ENCODE results near the gene WDR17.

GRCh38 chr4:176153124-176153523, 87.5 kb downstream of the WDR17 start:
- TF ChIP-seq CTCF (IDR thresholded peaks at IDR 0.05): no peak
- no peak for TF ChIP-seq POLR2A (IDR thresholded peaks at IDR 0.05)

Data from Peyer's patch (tissue), 4 donors.